Vagina (tissue), 2 donors: ENCODE measurements around the gene TSTD2.

Experiments
- CTCF ChIP-seq, 3 experiments: fragments of 450-650 bp in 2 of 3; fragments of 200-600 bp in 1 of 3; sonication (generic) in 1 of 3; IDR thresholded peaks; one replicate each; pipeline ENCODE4 v1.5.1; 2017 to 2019; ENCODE audit warnings: antibody characterized with exemption in 3 of 3, mild to moderate bottlenecking in 2 of 3, moderate library complexity in 2 of 3
- POLR2A ChIP-seq, 2 donors: fragments of 450-650 bp; IDR thresholded peaks; one replicate each; pipeline ENCODE4 v1.6.1; 2017; ENCODE audit warnings: antibody characterized with exemption in 2 of 2, mild to moderate bottlenecking in 2 of 2, moderate library complexity in 2 of 2

GRCh38 chr9:97565262-97565661 lies 67.9 kb downstream of the TSTD2 start:
- TF ChIP-seq CTCF (IDR thresholded peaks at IDR 0.05) (no peak), POLR2A (IDR thresholded peaks at IDR 0.05) (no peak)
